Bronchial epithelial cell (primary cell): Measurements from ENCODE around the gene BPI. TPM values are rescaled to one million over a fixed set of nuclear protein-coding genes. Genes with fewer than 3 reads are reported as not detected.

Experiments used
- DNase-seq: peaks from one replicate; pipeline ENCODE4 v3.0.0-alpha.2; 2010; ENCODE audit warnings: low read depth
- FAIRE-seq: peaks from 2 replicates; lab custom pipeline; 2011; peaks lifted over from hg19 to GRCh38; lab: Jason Lieb, UNC
- H3K27me3 ChIP-seq: 2 replicates; pipeline ENCODE4 v1.5.1; 2011; ENCODE audit warnings: low read length; ENCODE audit not compliant: control insufficient read depth, insufficient read depth
- H3K36me3 ChIP-seq: 2 replicates; pipeline ENCODE4 v1.5.1; 2011; ENCODE audit warnings: low read length; ENCODE audit not compliant: control insufficient read depth, insufficient read depth
- H3K4me3 ChIP-seq: 2 replicates; pipeline ENCODE4 v1.5.1; 2011; ENCODE audit warnings: mild to moderate bottlenecking, low read depth, low read length, control low read depth
- CTCF ChIP-seq: IDR thresholded peaks from 2 replicates; pipeline ENCODE4 v1.5.1; 2011; ENCODE audit warnings: mild to moderate bottlenecking, moderate library complexity, low read length, control low read depth, inconsistent platforms; ENCODE audit not compliant: insufficient read depth, severe bottlenecking
- total RNA-seq: library from RNA; depleted of rRNA; stranded (reverse); fragments of >200 nt; gene quantifications from 2 replicates; pipeline ENCODE4 v1.2.1, GENCODE V29; 2014

Gene BPI
- total RNA-seq, 1 donor from 2014 or later, result not detected

GRCh38 chr20:38260025-38260377 is 44.0 kb upstream of the BPI start:
- TF ChIP-seq CTCF, result no peak
- Histone ChIP-seq H3K36me3 (no peaks in the 10 kb centered on the region), H3K4me3 (no peak overlapping the region), H3K27me3 (peaks cover 12% of the 10 kb centered on the region)
- FAIRE-seq (no peak), DNase-seq (no peak)

- FAIRE-seq, result no peak
- DNase-seq, result no peak
- Histone ChIP-seq H3K4me3 (no peak within 1 kb of the TSS), H3K27me3 (peaks cover 12% of the 10 kb centered on the region), H3K36me3 (no peaks in the 10 kb centered on the region)
- TF ChIP-seq CTCF, result no peak
Measured at GRCh38 chr20:38260378-38261053, 43.4 kb upstream of the BPI start, which contains the start of gene KIAA1755. Gene KIAA1755, minus strand, starts transcription at chr20:38260735. Its CDS starts 235 bp downstream, at chr20:38260500.

GRCh38 chr20:38261054-38261390 is 42.9 kb upstream of the BPI start:
- no peak overlapping the region for H3K4me3 ChIP-seq
- peaks cover 12% of the 10 kb centered on the region for H3K27me3 ChIP-seq
- FAIRE-seq, result no peak

GRCh38 chr20:38262931-38263330 is 41.0 kb upstream of the BPI start:
- peaks cover 12% of the 10 kb centered on the region for H3K27me3 ChIP-seq
- no peak overlapping the region for H3K4me3 ChIP-seq
- TF ChIP-seq CTCF, result no peak
- FAIRE-seq, result no peak
- no peak for DNase-seq
- no peaks in the 10 kb centered on the region for H3K36me3 ChIP-seq

More at GRCh38 chr20:38261054-38261390, 42.9 kb upstream of the BPI start:
- DNase-seq, result no peak
- no peak for TF ChIP-seq CTCF
- H3K36me3 ChIP-seq, result no peaks in the 10 kb centered on the region

- no peak for TF ChIP-seq CTCF
- no peaks in the 10 kb centered on the region for H3K36me3 ChIP-seq
- H3K27me3 ChIP-seq, result no peaks in the 10 kb centered on the region
- DNase-seq, result no peak
- no peak for FAIRE-seq
- H3K4me3 ChIP-seq, result no peak overlapping the region
Measured at GRCh38 chr20:38266426-38266825, 37.5 kb upstream of the BPI start.

GRCh38 chr20:38267296-38267695 is 36.7 kb upstream of the BPI start:
- Histone ChIP-seq H3K27me3 (no peaks in the 10 kb centered on the region), H3K36me3 (no peaks in the 10 kb centered on the region), H3K4me3 (no peak overlapping the region)
- no peak for TF ChIP-seq CTCF
- no peak for FAIRE-seq
- DNase-seq, result no peak
